GM12873 (cell line): ENCODE results near the gene MYZAP.

Experiments used
- CTCF ChIP-seq: IDR thresholded peaks from 2 replicates; pipeline ENCODE4 v1.5.1; 2012; ENCODE audit warnings: low read depth, mild to moderate bottlenecking, moderate library complexity, low read length, control low read depth; ENCODE audit not compliant: insufficient read depth; ENCODE audit errors: missing control alignments

Gene MYZAP

GRCh38 chr15:57592426-57592825 lies 722 bp downstream of the MYZAP start:
- TF ChIP-seq CTCF: no peak

- TF ChIP-seq CTCF: no peak
Observed at GRCh38 chr15:57592836-57593420, 1.2 kb downstream of the MYZAP start.

GRCh38 chr15:57594479-57594878 lies 2.8 kb downstream of the MYZAP start:
- TF ChIP-seq CTCF: no peak

DNA sequence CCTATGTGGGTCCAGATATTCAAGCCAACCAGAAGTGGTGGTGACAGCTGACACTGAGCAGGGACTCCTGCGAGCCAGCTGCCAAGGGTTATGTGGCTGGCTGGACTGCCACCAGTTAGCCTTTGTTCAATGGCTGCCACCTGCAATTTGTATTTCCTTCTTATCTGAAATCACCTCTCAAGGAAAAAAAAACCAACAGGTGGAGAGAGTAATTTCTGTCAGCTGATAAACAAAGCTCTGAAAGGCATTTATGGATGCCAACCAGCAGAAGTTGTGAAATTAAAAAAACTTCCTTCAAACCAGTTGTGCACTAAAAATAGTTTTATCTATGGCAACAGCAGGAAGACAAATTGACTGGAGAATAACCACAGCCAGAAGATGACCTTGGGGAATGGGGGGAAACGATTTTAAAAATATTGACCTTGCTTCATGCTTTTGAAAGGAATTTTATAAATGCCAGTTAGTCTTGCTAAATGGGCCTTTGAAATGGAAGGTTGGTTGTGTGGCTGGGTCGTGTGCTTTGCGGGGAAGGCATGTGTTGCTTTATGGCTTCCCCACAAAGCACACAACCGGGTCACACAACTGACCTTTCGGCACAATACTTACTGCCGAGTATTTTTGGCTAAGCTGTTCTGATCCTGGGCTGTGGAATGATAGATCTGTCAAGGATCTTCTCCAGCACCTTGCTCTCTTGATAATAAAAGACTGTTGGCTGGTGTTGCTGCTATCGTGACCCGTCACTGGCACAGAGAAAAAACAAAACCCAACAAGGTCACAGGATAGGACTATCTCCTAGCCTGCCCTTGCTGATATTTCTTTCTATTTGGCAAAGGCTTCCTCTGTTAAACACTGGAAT lies 3.5 kb downstream of the MYZAP start:
- TF ChIP-seq CTCF: no peak

- TF ChIP-seq CTCF: no peak
Observed at GRCh38 chr15:57596301-57596855, 4.7 kb downstream of the MYZAP start.

- TF ChIP-seq CTCF: no peak
Observed at GRCh38 chr15:57596978-57597377, 5.3 kb downstream of the MYZAP start.

DNA sequence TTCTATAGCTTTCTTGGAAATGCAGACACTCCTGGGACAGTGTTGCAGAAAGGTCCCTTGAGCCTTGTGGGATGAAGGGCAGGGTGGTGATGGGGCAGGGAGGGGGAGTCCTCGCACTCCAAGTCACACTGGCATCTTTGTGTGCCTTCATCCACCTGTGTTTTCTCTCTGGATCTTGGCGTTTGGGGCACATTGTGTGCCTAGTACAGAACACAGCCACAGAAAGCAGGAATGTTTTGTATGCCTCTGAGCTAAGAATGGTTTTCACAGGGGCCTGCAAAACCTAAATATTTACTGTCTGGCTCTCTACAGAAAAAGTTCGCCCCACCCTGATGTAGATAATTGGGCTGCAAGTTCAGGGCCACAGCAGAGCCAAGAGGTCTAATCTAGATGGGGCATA lies 5.7 kb downstream of the MYZAP start:
- TF ChIP-seq CTCF: no peak
